Head of caudate nucleus (tissue), 42 donors: ENCODE results near the gene XRCC6.

Experiments
- DNase-seq, 42 donors: peaks; one replicate each; pipeline versions ENCODE4 v3.0.0 to v3.0.0-alpha.2; 2020 to 2021; ENCODE audit warnings: mixed read lengths in 7 of 42
- intact Hi-C: fragments of 100-400 bp; cut with DNase I; formaldehyde crosslinking; loops from one replicate; pipeline ENCODE4 v1.15.0; 2022

The XRCC6 gene

DNA sequence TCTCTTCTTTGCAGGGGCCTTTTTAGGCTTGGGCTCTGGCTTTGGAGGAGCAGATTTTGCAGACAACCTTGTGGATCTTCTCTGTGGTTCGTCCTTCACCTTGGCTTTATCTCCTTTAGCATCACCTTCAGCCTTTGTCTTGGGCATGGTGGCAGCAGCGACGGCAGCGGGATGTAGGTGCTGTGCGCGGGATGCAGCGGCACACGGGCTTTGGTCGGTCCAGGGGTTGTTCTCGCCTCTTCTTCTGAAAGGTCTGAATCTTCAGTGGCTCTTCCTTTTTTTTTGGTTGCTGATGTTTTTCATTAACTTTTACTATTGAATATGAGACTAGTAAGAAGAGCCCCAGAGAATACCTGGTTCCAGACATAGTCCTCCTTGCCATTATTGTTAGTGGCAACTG is 88.2 kb downstream of the XRCC6 start:
- DNase-seq: no peak
- intact Hi-C loops: no loop called here

DNA sequence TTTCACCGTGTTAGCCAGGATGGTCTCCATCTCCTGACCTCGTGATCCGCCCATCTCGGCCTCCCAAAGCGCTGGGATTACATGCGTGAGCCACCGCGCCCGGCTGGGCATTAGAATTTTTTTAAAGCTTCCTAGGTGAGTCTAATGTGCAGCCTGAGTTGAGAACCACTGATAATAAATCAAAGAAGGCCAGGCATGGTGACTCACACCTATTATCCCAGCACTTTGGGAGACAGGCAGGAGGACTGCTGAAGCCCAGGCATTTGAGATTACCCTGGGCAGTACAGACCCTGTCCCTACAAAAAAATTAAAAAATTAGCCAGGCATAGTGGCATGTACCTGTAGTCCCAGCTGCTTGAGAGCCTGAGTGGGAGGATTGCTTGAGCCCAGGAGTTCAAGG is 91.9 kb downstream of the XRCC6 start:
- intact Hi-C loops: no loop called here
- DNase-seq: no peak
